H9 (cell line): ENCODE measurements around the gene ZSWIM1. TPM values are rescaled to one million over a fixed set of nuclear protein-coding genes. Genes with fewer than 3 reads are reported as not detected.

ENCODE experiments used
- DNase-seq: peaks from one replicate; pipeline ENCODE4 v3.0.0-alpha.2; 2017
- H2AFZ ChIP-seq: one replicate; pipeline ENCODE4 v1.6.1; 2013; ENCODE audit warnings: mild to moderate bottlenecking, low read length, control low read depth, moderate library complexity
- H2AK5ac ChIP-seq: 2 replicates; pipeline ENCODE4 v1.6.1; 2013; ENCODE audit warnings: low read length, control low read depth, mixed read lengths; ENCODE audit not compliant: insufficient read length
- H2BK120ac ChIP-seq: one replicate; pipeline ENCODE4 v1.6.1; 2013; ENCODE audit warnings: low read depth, mild to moderate bottlenecking, low read length, control low read depth, inconsistent platforms; ENCODE audit not compliant: poor library complexity, severe bottlenecking
- H2BK12ac ChIP-seq: 2 replicates; pipeline ENCODE4 v1.6.1; 2013; ENCODE audit warnings: low read length, control low read depth, mixed read lengths, low read depth; ENCODE audit not compliant: insufficient read length
- H2BK15ac ChIP-seq: 2 replicates; pipeline ENCODE4 v1.6.1; 2013; ENCODE audit warnings: low read depth, low read length, control low read depth
- H2BK20ac ChIP-seq: one replicate; pipeline ENCODE4 v1.6.1; 2013; ENCODE audit warnings: low read depth, mild to moderate bottlenecking, low read length, control low read depth, inconsistent platforms; ENCODE audit not compliant: poor library complexity, severe bottlenecking
- H2BK5ac ChIP-seq: 2 replicates; pipeline ENCODE4 v1.6.1; 2013; ENCODE audit warnings: low read length, control low read depth, mixed read lengths; ENCODE audit not compliant: insufficient read length
- H3K14ac ChIP-seq: 2 replicates; pipeline ENCODE4 v1.6.1; 2013; ENCODE audit warnings: low read length, control low read depth; ENCODE audit not compliant: insufficient read depth
- H3K18ac ChIP-seq: 2 replicates; pipeline ENCODE4 v1.6.1; 2013; ENCODE audit warnings: low read depth, mild to moderate bottlenecking, mixed read lengths, low read length, control low read depth; ENCODE audit not compliant: insufficient read length
- H3K23ac ChIP-seq: 2 replicates; pipeline ENCODE4 v1.6.1; 2013; ENCODE audit warnings: low read length, control low read depth, mixed read lengths, low read depth; ENCODE audit not compliant: insufficient read length
- H3K23me2 ChIP-seq: 2 replicates; pipeline ENCODE4 v1.6.1; 2013; ENCODE audit warnings: low read depth, mild to moderate bottlenecking, mixed read lengths, low read length, control low read depth; ENCODE audit not compliant: insufficient read length, poor library complexity, severe bottlenecking
- H3K27ac ChIP-seq: 2 replicates; pipeline ENCODE4 v1.5.1; 2013; ENCODE audit warnings: low read length, control low read depth, mixed read lengths, low read depth; ENCODE audit not compliant: insufficient read length
- H3K27me3 ChIP-seq: 2 replicates; pipeline ENCODE4 v1.6.1; 2013; ENCODE audit warnings: low read length, control low read depth, inconsistent platforms; ENCODE audit not compliant: insufficient read depth
- H3K4ac ChIP-seq: 2 replicates; pipeline ENCODE4 v1.6.1; 2013; ENCODE audit warnings: low read depth, mild to moderate bottlenecking, control low read depth, inconsistent platforms, low read length, moderate library complexity
- H3K4me1 ChIP-seq: 2 replicates; pipeline ENCODE4 v1.6.1; 2013; ENCODE audit warnings: low read length, control low read depth, inconsistent platforms; ENCODE audit not compliant: insufficient read depth
- H3K4me2 ChIP-seq: 2 replicates; pipeline ENCODE4 v1.6.1; 2013; ENCODE audit warnings: low read length, control low read depth, mixed read lengths; ENCODE audit not compliant: insufficient read length, insufficient read depth
- H3K56ac ChIP-seq: 2 replicates; pipeline ENCODE4 v1.6.1; 2013; ENCODE audit warnings: low read depth, mild to moderate bottlenecking, mixed read lengths, low read length, control low read depth; ENCODE audit not compliant: insufficient read length
- H3K79me1 ChIP-seq: 2 replicates; pipeline ENCODE4 v1.6.1; 2013; ENCODE audit warnings: low read depth, mild to moderate bottlenecking, moderate library complexity, low read length, control low read depth, inconsistent platforms; ENCODE audit not compliant: insufficient read depth, poor library complexity, severe bottlenecking
- H3K79me2 ChIP-seq: 2 replicates; pipeline ENCODE4 v1.6.1; 2013; ENCODE audit warnings: low read length, control low read depth, inconsistent platforms; ENCODE audit not compliant: insufficient read depth
- H3K9ac ChIP-seq: 2 replicates; pipeline ENCODE4 v1.6.1; 2013; ENCODE audit warnings: low read length, control low read depth, mixed read lengths; ENCODE audit not compliant: insufficient read length; ENCODE audit errors: extremely low read depth
- H3K9me3 ChIP-seq: one replicate; pipeline ENCODE4 v1.6.1; 2013; ENCODE audit warnings: low read depth, low read length, inconsistent platforms; ENCODE audit not compliant: control insufficient read depth
- H3T11ph ChIP-seq: one replicate; pipeline ENCODE4 v1.6.1; 2013; ENCODE audit warnings: mild to moderate bottlenecking, low read length, control low read depth, inconsistent platforms
- H4K20me1 ChIP-seq: one replicate; pipeline ENCODE4 v1.6.1; 2013; ENCODE audit not compliant: control insufficient read depth, insufficient read length, insufficient read depth
- H4K5ac ChIP-seq: 2 replicates; pipeline ENCODE4 v1.6.1; 2013; ENCODE audit warnings: low read depth, mild to moderate bottlenecking, mixed read lengths, low read length, control low read depth; ENCODE audit not compliant: insufficient read length
- H4K8ac ChIP-seq: replicated peaks from 2 replicates; pipeline ENCODE4 v1.6.1; 2013; ENCODE audit warnings: low read length, control low read depth, mixed read lengths, low read depth; ENCODE audit not compliant: insufficient read length
- H4K91ac ChIP-seq: 2 replicates; pipeline ENCODE4 v1.6.1; 2013; ENCODE audit warnings: low read depth, mild to moderate bottlenecking, moderate library complexity, mixed read lengths, low read length, control low read depth; ENCODE audit not compliant: insufficient read length
- H3K27ac Mint-ChIP-seq, 3 experiments: 2 replicates in 2 of 3; 3 replicates in 1 of 3; pipeline ENCODE4 v1.8.0; 2020 to 2021; ENCODE audit warnings: mixed read lengths in 3 of 3, mild to moderate bottlenecking in 1 of 3, moderate library complexity in 1 of 3
- H3K27me3 Mint-ChIP-seq: 2 replicates; pipeline ENCODE4 v1.8.0; 2021; ENCODE audit warnings: low read depth, mild to moderate bottlenecking, moderate library complexity, mixed read lengths
- H3K36me3 Mint-ChIP-seq, 3 experiments: 2 replicates in 2 of 3; 3 replicates in 1 of 3; pipeline ENCODE4 v1.8.0; 2020 to 2021; ENCODE audit warnings: low read depth in 3 of 3, mixed read lengths in 3 of 3; ENCODE audit not compliant: insufficient read depth in 1 of 3
- H3K4me1 Mint-ChIP-seq, 2 experiments: 2 replicates each; pipeline ENCODE4 v1.8.0; 2020; ENCODE audit warnings: mixed read lengths in 2 of 2
- H3K4me3 Mint-ChIP-seq, 2 experiments: 2 replicates in 1 of 2; 3 replicates in 1 of 2; pipeline ENCODE4 v1.8.0; 2020 to 2021; ENCODE audit warnings: mild to moderate bottlenecking in 2 of 2, mixed read lengths in 2 of 2, moderate library complexity in 1 of 2
- H3K9me3 Mint-ChIP-seq, 2 experiments: 2 replicates in 1 of 2; 3 replicates in 1 of 2; pipeline ENCODE4 v1.8.0; 2020; ENCODE audit warnings: mild to moderate bottlenecking in 2 of 2, mixed read lengths in 2 of 2, moderate library complexity in 1 of 2
- WGBS: extraction: QIAGEN DNeasy Blood & Tissue Kit; methylation state at CpG from one replicate; pipeline ENCODE4 v1.1.7; 2013; ENCODE audit warnings: missing lambda C conversion rate, low lambda C conversion rate, mixed read lengths; ENCODE audit not compliant: insufficient read length; ENCODE audit errors: extremely low coverage; 5-methylcytosine and 5-hydroxymethylcytosine counted together
- total RNA-seq: library from RNA; stranded (reverse); gene quantifications from 2 replicates; pipeline ENCODE4 v1.2.1, GENCODE V29; 2021
- TF ChIP-seq, protein P1 (sequence below): fragments of 200-600 bp; sonication (generic); conservative IDR thresholded peaks from 3 replicates; pipeline ENCODE4 v1.8.0; 2021; ENCODE audit warnings: antibody characterized with exemption, mild to moderate bottlenecking

Gene ZSWIM1
- total RNA-seq, 1 experiment from 2014 or later = 13.0 TPM

DNA sequence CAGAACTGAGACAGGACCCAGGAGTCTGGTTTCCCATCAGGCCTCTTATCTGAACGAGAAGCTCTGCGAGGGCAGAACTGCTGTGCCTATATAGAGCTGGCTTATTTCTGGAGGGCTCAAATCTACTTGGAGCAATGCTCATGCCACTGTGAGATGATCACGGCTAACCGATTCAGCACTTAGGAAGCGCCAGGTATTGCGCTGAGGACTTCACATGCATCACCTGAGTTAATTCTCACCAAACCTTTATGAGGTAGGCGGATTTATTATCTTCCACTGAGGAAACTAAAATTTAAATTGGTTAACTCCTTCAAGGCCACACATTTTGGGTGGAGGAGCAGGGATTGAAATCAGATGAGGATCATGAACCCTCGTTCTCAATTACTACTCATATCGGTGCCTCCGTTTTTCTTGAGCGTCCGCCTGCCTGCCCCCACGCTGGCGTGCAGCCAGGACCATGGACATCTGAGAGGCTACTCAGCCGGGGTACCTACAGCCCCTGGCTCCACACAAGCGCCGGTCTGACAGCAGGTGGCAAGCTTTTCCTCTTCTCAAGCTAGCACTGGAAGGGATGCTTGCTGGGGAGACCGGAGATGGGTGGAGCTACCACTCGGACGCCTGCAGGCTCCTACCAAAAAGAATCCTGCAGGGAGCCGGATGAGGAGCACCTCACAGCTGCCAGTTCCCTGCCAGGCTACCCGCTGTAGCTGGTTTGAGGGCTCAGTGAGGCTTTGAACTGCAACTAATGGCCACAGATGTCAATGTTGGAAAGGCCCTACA, 52.4 kb downstream of the ZSWIM1 start:
- Mint-ChIP-seq H3K9me3 (no peaks in the 10 kb centered on the region), H3K4me3 (peak overlapping the region; percentile 97 to 98), H3K27me3 (no peaks in the 10 kb centered on the region; the same call in 1 of the 2 replicates), H3K27ac (peak overlapping the region; percentile 99 to 100 (median 100)), H3K36me3 (peaks cover 6 to 14% (median 13%) of the 10 kb centered on the region in 3 experiments; a peak in 6 of 7 replicates), H3K4me1 (peaks cover 23 to 29% of the 10 kb centered on the region in 2 experiments)
- H2AK5ac ChIP-seq = no peak overlapping the region
- H3K4ac ChIP-seq = no peak overlapping the region
- peak overlapping the region; percentile 93 for H3K18ac ChIP-seq
- H3T11ph ChIP-seq = no peak overlapping the region
- WGBS = no CpG with 5 or more reads among the region's 22 CpGs
- no peak overlapping the region for H3K56ac ChIP-seq
- H2BK15ac ChIP-seq = no peak overlapping the region
- no peak overlapping the region for H4K8ac ChIP-seq
- peak overlapping the region; percentile 95 for H3K9ac ChIP-seq
- peaks cover 4% of the 10 kb centered on the region; the same call in 1 of the 2 replicates for H3K79me2 ChIP-seq
- no peak overlapping the region for H4K91ac ChIP-seq
- no peaks in the 10 kb centered on the region for H3K9me3 ChIP-seq
- no peak overlapping the region for H2BK5ac ChIP-seq
- H3K14ac ChIP-seq = no peak overlapping the region
- H2BK12ac ChIP-seq = no peak overlapping the region
- peak overlapping the region; percentile 70 for H3K4me2 ChIP-seq
- peak overlapping the region; percentile 61 for H3K27ac ChIP-seq
- H4K5ac ChIP-seq = no peak overlapping the region
- DNase-seq = peak; percentile 97
- no peaks in the 10 kb centered on the region for H3K27me3 ChIP-seq
- H3K23ac ChIP-seq = no peak overlapping the region
- no peaks in the 10 kb centered on the region for H4K20me1 ChIP-seq
- TF ChIP-seq, protein P1, sequence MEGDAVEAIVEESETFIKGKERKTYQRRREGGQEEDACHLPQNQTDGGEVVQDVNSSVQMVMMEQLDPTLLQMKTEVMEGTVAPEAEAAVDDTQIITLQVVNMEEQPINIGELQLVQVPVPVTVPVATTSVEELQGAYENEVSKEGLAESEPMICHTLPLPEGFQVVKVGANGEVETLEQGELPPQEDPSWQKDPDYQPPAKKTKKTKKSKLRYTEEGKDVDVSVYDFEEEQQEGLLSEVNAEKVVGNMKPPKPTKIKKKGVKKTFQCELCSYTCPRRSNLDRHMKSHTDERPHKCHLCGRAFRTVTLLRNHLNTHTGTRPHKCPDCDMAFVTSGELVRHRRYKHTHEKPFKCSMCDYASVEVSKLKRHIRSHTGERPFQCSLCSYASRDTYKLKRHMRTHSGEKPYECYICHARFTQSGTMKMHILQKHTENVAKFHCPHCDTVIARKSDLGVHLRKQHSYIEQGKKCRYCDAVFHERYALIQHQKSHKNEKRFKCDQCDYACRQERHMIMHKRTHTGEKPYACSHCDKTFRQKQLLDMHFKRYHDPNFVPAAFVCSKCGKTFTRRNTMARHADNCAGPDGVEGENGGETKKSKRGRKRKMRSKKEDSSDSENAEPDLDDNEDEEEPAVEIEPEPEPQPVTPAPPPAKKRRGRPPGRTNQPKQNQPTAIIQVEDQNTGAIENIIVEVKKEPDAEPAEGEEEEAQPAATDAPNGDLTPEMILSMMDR = peak; percentile 44; the same call in 2 of the 3 replicates
- H2BK20ac ChIP-seq = no peak overlapping the region
- no peaks in the 10 kb centered on the region for H3K79me1 ChIP-seq
- H2BK120ac ChIP-seq = no peak overlapping the region
- H3K23me2 ChIP-seq = peaks cover 11% of the 10 kb centered on the region
- no peak overlapping the region for H2AFZ ChIP-seq
- H3K4me1 ChIP-seq = peaks cover 11% of the 10 kb centered on the region
